GM10847 (cell line): ENCODE measurements around the gene TFAP2E.
A peak's percentile ranks its signal among the peaks of the same experiment; 100 is the strongest.

ENCODE experiments used
- POLR2A ChIP-seq: IDR thresholded peaks from 2 replicates; pipeline ENCODE4 v1.6.1; 2011; ENCODE audit not compliant: insufficient read length; ENCODE audit errors: extremely low read depth

The TFAP2E gene

DNA sequence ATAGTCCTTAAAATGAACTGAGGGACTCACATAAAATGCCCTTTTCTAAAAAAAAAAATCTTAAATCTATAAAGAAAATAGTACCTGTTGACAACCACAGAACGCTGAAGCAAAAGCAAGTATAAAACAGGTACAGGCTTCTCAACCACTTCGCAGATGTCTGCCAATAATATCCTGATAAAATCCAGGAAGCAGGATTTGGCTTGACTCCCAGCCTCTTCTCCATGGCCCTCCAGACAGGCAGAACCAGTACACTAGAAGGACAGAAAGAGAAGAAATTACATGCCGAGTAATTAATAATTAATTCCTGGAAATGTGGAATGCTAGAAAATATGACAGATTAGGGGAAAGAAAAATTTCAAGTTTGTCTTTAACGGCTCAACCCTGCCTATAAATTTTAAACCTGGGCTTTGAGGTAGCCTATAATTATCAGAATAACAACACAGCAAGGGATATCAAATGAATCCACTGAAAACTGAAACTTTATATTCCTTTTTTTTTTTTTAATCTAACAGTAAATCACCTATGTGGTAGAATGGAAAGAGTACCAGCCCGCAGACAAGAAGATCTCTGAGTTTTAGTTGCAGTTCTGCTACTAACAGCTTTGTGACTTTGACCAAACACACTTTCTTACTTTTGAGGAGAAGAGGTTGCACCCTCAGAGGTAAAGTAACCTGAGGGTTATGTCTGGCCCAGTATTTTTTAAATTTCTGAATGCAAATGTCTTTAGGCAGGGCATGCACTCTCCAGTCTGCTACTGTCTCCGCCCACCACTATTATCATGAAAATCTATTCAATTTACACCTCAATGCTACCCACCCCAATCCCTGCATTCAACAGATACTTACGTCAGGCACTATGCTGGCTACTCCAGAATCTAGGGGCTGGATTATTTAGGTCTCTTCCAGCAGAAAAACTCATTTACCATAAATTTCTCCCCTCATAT is 18.6 kb upstream of the TFAP2E start:
- no peak for TF ChIP-seq POLR2A

DNA sequence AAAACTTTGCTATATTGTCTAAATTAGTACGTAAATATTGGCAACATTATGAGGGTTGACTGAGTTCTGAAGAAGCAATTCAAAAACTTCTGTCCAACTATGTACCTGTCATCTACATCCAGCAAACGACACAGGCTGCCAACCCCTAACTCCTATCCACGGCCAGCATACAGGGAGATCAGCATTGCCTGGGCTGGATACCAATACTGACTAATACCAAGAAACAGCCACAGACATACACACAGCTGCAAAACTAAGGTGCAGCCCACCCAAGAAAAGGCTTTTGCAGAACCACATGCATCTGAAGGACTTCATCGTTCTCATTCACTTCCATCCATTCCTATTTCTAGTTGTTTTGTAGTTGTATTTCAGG is 17.9 kb upstream of the TFAP2E start:
- no peak for TF ChIP-seq POLR2A

DNA sequence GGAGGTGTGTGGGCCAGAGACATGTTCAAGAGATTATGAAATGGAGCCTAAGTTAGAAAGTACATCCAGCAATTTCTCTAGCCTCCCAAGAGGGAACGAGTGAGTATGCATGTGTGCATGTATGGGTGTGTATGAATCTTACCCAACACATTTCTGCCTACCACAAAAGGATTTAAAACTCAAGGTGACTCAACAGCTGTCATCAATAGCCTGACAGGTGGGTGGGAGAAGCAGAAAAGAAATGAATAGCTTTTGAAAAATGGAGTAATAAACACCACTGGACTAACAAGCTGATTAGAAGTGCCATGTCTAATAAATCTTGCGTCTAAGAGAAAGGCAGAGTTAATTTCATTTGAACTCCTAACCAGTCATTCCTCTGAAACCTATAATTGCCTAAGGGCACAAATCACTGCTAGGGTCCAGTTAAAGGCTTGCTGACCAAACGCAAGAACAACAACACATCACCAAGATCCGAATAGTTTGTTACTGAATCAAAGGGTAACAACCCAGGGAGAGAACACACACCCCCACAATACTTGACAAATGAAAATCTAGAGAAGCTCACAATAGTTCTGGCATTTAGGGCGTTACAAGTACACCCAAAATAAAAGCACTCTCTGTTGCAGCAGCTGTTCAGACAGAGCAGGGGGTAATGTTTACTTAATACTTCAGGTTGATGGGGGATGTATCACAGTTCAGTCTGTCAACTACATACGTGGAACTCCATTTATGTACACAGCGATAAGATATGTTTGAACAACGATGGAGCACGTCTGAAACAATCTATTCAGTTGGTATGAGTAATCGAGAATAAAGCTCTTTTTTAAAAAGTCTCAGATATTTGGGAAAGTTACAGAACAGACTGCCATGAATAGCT is 17.3 kb upstream of the TFAP2E start:
- TF ChIP-seq POLR2A = no peak

DNA sequence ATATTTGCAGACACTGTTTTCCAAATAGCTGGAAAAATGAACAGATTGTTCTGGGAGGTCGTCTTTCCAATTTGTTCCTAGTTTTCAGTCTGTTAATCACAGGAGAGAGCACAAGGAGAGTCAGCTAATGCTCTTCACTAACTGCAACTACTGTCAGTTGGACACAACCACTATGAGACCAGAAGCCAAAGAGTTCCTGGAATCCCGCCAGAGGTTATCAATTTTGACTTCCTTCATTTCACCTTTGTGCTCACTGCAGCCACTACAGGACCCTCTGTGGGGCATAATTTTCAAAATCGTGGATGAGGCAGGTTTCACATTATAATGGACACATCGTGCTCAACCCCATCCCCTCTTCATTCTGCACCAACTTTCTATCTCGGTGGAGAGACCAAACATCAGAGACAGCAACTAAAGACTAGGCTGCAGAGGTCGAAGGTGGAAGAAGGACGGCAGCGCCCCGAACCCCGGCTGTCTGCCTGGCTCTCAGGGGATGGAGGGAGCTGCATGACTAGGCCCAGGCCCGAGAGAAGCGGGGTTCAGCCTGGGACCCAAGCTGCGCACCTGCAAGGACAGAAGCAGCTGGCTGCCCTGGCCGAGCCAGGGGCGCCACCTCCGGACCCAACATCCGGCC is 16.5 kb upstream of the TFAP2E start:
- TF ChIP-seq POLR2A = no peak

DNA sequence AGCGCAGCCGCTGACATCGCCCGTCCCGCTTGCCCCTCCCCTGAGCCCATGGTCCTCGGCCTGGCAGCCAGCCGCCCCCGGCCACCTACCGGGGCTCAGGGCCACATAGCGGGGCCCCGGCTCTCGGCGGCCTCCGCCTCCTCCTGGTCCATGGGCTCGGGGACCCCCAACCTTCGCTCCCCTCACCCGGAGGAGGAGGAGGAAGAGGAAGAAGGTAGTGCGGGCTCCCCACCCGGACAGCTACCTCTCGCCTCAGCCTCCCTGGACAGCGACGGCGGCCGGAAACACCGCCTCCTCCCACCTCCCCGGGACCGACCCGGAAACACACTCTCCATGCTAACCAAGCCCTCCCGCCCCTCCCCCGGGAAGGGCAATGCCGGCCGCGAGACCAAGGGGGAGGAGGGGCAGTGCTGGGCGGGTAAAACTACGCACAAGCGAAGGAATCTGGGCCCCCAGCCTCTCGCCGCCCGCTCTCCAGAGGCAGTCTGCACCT is 15.9 kb upstream of the TFAP2E start, which contains the start of gene KIAA0319L:
Gene KIAA0319L (minus strand): TSS at position 286 of the 493 bp plus-strand sequence. CDS start 2,912 bp downstream, outside the sequence.
- peak; percentile 18 for TF ChIP-seq POLR2A

DNA sequence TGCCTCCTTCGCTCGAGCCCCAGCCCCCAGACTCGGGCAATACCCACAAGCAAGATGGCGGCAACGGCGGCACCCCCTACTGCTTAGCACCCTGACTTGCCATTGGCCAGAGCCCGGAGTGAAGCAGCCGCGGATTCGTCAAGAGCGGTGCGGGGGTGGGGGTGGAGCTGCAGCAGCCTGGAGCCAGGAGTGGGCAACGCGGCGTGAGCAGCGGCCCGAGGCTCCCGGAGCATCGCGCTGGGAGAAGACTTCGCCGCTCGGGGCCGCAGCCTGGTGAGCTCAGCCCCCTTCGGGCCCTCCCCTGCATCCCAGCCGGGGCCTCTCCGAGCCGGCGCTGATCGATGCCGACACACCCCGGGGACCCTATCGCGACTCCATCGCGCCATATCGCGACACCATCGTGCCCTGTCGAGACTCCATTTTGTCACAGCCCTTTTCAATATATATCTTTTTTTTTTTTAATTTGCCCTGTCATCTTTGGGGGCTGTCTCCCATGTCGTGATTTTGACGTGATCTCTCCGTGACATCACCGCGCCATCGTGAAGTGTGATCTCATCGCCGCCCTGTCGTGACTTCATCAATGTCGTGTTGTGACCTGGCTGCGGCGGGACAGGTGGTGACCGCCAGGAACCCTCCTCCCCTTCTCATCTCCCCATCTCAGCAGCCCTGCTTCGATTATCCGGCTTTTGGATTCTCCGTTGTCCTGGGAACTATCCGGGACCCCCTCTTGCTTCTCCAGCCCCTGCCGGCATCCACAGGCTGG is 15.3 kb upstream of the TFAP2E start, which contains the start of gene NCDN:
Gene NCDN (plus strand): TSS at position 189 of the 763 bp plus-strand sequence. CDS start 392 bp downstream, at position 581.
- peak; percentile 86 for TF ChIP-seq POLR2A

DNA sequence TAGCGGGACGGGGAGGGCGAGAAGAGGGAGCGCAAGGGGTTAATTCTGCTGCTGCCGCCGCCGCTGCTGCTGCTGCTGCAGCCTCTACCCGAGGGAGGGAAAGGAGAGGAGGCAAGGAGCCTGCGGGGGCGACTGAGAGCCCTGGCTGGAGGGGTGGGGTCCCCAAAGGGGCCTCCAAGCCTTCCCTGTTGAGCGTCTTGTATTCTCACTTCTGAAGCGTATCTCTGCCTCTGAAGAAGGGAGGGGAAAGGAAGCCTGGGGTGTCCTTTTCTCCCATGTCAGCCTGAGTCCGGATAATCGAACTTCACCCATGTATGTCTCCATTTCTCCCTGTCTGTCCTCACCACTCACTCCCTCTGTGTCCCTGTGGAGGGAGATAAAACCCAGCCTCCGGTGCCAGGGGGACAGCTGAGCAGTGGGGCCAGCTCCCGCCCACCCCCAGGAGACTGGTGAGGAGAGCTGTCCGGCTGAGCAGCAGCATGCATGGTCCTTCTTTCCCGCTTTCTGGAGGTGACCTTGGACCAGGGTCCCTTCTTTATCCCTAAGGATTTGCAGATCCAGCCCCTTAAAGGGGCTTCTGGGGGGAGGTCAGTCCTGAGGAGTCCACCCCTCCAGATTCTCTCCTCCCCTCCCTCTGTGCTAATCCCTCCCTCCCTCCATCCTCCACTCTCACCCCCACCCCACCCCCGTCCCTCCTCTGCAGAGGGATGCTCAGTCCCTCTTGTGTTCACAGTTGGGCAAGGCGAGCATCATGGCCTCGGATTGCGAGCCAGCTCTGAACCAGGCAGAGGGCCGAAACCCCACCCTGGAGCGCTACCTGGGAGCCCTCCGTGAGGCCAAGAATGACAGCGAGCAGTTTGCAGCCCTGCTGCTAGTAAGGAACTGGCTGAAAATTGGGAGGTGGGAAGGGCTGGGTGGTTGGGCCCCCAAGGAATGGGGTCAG is 14.5 kb upstream of the TFAP2E start:
- TF ChIP-seq POLR2A = no peak

DNA sequence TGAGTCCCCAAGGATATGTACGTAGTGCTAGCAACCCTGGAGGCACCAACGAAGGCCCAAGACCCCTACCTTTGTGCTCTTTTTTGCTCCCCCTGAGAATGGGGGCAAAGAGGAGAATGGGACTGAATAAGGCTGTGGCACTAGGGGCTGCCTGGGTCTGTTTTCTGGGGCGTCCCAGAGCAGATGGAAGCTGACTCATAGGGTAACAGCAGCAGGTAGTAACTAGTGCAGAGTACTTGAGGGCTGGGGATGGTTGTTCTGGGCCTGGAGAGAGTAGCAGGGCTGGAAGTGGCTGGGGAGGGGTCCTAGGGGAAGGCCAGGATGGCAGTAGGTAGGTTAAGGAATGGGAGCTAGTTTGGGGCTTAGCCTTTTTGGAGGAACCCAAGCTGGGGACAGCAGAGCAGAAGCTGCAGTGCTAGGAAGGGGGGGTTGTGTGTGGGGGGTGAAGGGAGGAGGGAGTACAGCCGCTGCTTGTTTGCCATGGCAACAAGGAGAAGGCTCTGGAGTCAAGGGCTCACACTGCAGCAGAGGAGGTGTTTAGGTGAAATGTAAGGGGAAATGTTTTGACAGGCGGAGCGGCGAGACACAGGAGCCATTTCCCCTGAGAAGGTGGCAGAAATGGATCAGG is 13.7 kb upstream of the TFAP2E start:
- TF ChIP-seq POLR2A = no peak

DNA sequence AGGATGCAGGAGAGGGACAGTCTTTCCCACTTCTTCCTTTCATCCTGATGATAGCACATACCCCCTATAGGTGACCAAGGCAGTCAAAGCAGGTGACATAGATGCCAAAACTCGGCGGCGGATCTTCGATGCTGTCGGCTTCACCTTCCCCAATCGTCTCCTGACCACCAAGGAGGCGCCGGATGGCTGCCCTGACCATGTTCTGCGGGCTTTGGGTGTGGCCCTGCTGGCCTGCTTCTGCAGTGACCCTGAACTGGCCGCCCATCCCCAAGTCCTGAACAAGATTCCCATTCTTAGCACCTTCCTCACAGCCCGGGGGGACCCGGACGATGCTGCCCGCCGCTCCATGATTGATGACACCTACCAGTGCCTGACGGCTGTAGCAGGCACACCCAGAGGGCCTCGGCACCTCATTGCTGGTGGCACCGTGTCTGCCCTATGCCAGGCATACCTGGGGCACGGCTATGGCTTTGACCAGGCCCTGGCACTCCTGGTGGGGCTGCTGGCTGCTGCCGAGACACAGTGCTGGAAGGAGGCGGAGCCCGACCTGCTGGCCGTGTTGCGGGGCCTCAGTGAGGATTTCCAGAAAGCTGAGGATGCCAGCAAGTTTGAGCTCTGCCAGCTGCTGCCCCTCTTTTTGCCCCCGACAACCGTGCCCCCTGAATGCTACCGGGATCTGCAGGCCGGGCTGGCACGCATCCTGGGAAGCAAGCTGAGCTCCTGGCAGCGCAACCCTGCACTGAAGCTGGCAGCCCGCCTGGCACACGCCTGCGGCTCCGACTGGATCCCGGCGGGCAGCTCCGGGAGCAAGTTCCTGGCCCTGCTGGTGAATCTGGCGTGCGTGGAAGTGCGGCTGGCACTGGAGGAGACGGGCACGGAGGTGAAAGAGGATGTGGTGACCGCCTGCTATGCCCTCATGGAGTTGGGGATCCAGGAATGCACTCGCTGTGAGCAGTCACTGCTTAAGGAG is 12.6 kb upstream of the TFAP2E start:
- TF ChIP-seq POLR2A = no peak

DNA sequence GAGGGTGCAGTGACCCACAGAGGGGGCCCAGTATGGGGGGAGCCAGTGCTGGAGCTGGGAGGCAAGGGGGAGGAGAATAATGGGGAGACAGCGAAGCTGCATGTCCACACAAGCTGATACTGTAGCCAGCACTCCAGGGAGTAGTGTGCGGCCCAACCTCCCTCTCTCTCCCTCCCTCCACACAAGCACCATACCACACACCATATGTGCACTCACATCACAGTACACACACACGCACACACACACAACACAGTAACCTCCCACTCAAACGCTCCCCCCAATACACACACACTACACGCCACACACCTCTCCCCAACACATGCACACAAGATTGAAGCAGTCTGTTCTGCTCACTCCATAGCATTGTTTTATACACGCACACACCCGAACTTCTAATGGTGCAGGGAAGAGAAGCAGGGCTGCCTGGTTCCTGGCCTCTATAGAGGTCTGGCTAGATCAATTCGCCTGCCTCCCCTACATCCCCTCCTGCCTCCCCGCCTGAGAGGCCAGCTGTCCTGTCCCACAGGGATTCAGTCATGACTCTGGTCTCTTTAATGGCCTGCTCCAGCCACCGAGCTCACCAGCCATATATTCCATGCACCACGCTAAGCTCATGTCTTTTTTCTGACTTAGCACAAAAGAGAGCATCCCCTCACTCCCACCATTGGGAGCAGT is 11.7 kb upstream of the TFAP2E start:
- TF ChIP-seq POLR2A = no peak
